ENCODE data around the gene LRRD1. TPM values are rescaled to one million over a fixed set of nuclear protein-coding genes. Genes with fewer than 3 reads are reported as not detected.

LRRD1 gene
- polyA plus RNA-seq, 5 donors, result 0.39 to 0.91 (median 0.55) TPM

Other genes with a start within 250 kb of the LRRD1 start
- gene AKAP9, start 238.3 kb downstream of the LRRD1 start, polyA plus RNA-seq (ENCODE audit: insufficient read depth in 1 of 5, insufficient read length in 5 of 5, low replicate concordance in 1 of 5), result 100 to 1,000 TPM in 1 of 5 donors, 10 to 100 TPM in 4; 66.0 to 104 (median 88.3) TPM
- 10 to 100 TPM; 30.7 to 46.5 (median 39.0) TPM for gene CYP51A1, start 44.7 kb downstream of the LRRD1 start, polyA plus RNA-seq (ENCODE audit: insufficient read depth in 1 of 5, insufficient read length in 5 of 5, low replicate concordance in 1 of 5)
- gene KRIT1, start 66.8 kb upstream of the LRRD1 start, polyA plus RNA-seq (ENCODE audit: insufficient read depth in 1 of 5, insufficient read length in 5 of 5, low replicate concordance in 1 of 5), result 10 to 100 TPM; 35.7 to 62.4 (median 58.2) TPM
- gene ANKIB1, start 66.8 kb upstream of the LRRD1 start, polyA plus RNA-seq (ENCODE audit: insufficient read depth in 1 of 5, insufficient read length in 5 of 5, low replicate concordance in 1 of 5), result 10 to 100 TPM; 31.2 to 51.1 (median 47.0) TPM

Measured in right lung (tissue), 5 donors.